Measurements from ENCODE around the gene SCN2B.
A peak's percentile ranks its signal among the peaks of the same experiment; 100 is the strongest.

Gene SCN2B

DNA sequence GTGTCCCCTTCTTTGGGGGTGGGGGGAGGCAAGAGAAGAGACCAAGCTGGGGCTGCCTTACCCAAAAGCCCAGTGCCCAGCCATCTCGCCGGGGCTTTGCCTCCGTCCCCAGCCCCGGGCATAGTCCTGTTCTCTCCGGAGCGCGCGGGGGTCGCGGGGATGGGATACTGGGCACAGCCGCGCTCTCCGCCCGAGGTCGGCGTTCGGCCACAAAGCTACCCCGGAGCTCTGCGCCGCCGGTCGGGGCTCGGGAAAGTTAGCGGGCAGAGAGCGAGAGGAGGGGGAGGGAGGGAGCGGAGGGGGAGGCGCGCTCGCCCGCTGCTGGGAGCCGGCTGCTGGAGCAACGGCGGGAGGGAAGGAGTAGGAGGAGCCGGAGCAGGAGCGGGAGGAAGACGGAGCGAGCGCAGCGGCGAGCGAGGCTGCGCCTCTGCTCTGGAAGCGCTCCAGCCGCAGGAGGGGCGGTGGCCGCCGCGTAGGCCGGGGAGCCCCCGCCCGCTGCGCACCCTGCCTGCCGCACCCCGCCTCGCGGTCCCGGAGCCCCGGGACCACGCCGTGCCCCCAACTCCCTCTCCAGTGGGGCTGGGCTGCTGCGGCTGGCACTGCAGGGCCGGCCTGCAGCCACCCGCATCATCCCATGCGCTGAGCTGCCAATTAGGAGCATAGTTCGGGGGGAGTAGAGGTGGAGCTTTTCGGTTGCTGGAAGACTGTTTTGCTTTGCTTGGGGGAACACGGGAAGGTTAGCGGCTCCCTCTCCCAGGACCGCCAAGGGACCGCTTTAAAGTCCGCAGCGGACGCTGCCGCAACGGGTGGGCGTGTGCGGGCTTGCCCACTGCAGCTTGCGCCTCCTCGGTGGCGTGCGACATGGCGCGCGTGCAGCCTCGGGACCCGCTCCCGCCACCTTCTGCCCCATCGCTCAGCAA, 23.6 kb downstream of the SCN2B start, which contains the start of gene SCN4B:
SCN4B (minus strand) TSS at position 272 of the 920 bp plus-strand sequence; CDS start at position 122, 150 bp downstream.
- DNase-seq (ENCODE audit: low spot score), result peak; percentile 75

DNA sequence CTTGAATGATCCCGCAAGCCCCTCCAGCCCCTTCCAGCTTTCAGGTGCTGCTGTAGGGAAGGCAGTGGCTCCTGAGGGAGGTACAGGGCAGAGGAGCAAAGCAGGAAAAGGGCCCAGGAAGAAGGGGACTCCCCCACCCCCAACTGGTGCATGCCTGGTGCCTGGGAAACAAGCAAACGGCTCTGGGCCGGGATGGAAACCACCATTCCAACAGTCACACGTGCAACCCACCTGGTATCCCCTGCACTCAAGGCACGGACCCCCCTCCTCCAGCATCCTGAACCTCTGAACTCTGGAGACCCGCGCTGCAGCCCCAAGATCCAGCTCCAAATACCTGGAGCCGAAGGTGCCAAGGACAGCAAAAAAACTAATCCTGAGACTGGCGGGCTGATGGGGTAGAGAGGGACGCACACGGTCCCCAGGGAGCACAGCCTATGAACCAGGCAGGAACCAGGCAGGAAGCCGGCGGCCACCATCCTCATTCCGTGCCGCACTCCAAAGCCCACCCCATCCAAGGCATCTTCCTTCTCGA, 24.4 kb downstream of the SCN2B start:
- no peak for DNase-seq (ENCODE audit: low spot score)

DNA sequence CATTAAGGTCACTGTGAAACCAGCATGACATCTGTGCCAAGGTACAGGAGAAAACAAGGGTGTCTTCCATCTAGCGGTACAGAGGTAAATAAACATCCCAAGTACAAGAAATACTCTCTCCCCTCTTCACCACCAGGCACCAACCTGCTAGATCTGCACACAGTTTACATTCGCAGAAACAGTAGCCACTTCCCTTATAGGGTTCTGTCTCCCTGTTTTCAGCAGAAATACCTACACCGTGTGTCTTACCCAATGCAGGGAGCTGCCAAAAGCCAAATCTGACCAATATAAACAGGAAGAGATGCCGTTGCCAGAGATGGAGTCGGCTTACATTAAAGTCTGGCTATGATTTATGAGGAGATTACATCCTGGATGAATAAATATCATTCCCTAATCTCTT, 25.0 kb downstream of the SCN2B start:
- no peak for DNase-seq (ENCODE audit: low spot score)

DNA sequence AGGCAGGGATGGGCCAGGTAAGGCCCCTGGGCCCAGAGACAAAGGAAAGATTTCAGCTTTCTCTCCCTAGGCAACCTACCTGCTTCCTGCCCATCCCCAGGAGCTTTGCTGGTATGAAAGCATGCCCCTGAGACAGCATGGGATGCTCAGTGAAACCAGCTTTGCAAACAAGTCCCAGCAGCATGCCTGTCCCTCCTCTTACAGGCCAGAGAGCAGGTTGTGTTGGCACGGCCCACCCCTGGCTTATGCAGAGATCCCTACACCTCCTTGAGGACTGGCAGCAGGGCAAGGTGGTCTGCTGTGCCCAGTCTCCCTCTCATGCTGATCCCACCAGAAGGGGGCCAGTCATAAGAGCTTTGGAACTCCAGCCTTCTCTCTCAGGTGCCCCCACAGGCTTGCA, 26.9 kb downstream of the SCN2B start:
- no peak for DNase-seq (ENCODE audit: low spot score)

DNA sequence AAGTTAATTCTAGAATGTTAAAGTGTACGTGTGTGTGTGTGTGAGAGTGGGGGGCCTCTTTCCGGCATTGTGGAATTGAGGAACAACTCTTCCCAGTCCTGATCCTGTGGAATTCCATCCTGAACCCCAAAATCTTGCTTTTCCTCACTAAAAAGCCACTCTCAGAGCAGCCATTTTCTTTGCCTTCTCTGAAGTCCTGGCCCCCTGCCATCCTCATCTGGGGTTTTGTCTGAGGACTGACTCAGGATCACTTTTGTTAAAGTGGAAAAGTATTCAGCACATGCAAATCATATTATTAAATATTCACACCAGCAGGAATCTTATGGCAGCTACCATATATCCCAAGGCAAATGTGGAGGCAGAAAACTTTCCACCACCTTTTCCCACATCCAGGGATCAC, 27.6 kb downstream of the SCN2B start:
- no peak for DNase-seq (ENCODE audit: low spot score)

DNA sequence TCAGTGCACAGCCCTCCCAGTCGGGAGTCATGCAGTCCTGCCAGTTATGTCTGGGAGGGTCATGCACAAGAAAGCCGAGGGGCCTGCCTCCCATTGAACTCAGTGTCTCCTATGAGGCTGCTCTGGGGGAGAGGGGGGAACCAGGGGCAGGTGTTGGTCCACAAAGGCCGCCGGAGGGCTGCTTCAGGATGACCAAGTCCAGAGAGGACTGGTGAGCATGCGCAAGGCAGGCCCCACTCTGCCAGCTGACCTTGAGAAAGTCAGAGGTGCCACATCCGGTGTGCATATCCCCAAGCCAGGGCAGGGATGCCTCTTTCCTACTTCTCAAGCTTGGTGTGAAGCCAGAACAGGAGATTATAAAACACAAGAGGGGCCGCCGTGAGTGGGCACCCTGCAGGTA, 28.2 kb downstream of the SCN2B start:
- DNase-seq (ENCODE audit: low spot score), result no peak

DNA sequence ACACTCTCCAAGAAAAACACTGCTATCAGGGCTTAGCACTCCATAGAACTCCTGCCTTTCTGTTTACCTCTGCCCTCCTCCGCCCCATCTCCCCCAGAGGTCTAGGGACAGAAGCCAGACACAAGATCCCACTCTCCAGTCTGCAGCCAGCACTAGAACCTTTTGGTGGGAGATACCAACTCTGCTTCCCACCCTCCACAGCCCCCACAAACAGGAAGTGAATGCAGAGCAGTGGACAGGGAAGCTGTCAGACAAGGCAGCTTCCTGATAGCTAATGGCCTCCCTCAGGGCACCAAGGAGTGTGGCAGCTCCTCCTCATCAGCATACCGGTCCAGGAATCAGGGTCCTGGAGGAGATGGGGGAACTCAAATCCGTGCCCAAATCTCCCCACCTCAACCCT, 28.9 kb downstream of the SCN2B start:
- DNase-seq (ENCODE audit: low spot score), result no peak

DNA sequence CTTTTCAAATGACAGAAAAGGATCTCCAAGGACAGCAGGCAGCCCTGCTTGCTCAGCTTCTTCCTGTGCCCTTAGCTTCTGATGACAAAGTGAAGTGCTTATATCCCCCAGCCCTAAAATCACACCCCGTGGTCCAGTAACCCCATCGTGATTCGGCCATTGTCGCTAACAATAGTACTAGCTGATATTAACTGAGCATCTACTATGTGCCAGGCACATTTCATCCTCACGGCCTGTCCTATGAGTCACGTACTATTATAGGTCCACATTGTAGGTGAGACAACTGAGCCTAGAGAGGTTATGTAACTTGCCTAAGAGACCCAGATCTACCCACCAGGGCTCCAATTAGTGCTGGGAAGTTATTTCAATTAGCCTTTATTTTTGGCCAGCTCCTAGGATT, 29.9 kb downstream of the SCN2B start:
- DNase-seq (ENCODE audit: low spot score), result no peak

DNA sequence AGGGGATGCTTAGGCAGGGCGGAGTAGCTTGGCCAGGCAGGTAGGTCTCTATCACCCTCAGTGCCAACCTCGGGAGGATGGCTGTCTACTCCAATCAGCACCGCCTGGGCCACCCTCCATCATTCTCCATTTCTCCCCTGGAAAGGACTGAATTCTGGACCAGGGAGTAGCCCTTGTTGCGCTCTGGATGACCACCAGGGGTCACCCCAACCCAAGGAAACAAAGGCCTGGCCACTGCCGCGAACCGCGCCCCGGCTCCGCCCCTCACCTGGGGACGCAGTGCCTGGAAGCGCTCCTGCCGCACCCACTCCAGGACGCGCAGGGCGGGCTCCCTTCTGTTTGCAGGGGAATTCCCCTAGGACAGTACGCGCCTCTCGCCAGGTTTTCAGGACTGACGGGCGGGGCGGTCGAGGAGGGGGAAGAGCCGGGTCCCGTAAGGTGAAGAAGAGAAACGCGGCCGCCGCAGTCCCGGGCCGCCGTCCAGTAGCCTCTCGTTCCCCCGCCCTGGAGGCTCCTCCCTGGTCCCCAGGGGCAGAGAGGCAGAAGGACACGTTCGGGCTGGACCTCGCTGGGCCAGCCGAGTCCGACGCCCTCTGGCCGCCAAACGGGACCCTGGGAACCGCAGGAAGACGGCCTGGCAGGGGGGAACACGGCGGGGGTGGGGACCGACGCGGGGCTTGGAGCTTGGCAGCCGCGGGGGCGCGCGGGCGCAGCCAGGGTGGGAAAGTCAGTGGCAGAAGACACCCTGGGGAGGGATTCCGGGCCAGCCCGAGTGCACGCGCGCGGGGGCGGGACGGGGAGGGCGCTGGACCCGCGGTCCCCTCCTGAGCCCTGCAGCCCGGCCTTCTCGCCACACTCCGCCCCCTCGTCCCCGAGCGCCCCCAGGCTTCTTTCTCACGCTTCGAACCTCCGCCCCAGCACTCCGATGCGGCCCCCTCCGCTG, 30.9 kb downstream of the SCN2B start:
- DNase-seq (ENCODE audit: low spot score), result peak; percentile 96

DNA sequence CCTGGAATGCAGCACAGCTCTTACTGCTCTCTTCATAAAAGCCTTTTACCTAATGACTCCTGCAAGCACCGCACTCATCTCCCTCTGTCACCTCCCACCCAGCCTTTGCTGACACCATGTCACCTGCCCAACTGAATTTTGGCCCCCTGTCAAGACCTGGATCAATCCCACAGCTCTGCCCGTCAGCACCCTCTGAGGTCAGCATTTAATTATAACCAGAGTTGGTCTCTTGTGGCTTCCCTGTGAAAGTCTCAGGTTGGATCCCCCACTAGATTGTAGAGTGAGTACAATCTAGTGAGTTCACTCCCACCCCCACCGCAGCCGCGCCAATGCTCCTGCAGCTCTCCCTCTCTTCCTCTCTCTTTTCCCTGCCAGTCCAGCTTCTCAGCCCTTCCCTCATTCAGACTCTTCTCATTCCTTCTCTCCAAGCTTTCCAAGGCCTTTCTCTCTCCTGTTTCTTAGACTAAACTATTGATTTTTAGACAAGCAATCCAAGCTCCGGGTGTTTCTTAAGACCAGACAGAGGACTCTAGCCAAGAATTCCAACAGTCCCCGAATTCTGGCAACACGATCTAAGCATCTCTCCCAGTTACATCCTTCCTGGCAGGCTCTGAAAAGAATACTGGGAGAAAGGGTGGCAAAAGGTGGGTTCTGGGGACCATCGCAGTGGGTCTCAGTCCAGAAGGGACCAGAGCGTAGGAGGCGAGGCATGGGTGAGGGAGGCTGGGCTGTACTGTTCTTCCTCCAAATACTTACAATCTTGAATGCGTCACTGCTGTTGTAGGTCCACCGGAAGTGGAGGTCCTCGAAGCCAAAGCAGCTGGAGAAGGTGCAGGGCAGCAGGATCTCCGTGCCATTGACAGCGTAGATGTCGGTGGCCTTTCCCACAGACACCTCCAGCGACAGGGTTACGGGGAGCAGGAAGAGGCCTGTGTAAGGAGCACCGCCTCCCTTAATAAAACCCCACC, 31.9 kb downstream of the SCN2B start:
- DNase-seq (ENCODE audit: low spot score), result no peak

DNA sequence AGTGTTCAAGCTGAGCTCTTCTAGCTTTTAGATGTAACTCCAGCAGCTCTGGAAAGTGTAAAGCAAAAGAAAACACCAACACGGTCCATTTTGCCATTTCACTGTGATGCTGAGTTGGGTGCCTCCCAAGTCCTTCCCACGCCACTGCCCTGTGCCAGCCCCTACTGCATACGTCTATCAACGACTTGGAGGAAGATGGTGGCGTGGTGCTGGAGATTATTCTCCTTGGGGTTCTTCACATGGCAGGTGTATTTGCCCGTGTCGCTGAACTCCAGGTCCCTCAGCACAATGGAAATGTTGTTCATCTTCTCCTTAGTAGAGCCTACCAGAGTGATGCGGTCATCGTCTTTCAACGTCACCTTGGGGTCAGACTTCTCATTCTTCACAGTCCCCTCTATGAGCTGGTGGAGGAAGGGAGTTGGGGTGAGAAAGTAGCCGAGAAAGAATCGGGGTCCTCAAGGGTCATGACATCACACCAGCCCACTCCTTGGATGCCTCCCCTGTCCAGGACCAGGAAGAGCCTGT, 32.7 kb downstream of the SCN2B start:
- DNase-seq (ENCODE audit: low spot score), result no peak

DNA sequence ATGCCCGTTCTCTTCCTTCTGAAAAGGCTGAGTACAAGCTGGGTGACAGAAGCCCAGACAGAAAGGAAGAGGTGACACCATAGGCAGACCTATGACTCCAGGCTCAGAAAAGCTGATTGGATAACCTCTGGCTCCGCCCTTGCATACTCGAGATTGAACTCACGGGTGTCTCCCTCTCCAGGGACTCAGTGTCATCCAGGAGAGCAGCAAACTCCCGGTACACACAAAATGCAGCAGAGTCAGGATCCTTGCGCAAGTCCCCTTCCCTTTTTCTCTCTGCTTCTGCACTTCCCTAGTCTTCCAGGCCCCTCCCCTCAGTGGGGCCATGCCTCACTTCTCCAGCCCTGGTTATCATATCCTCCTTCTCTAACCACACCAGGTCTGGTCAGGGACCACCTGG, 33.6 kb downstream of the SCN2B start:
- DNase-seq (ENCODE audit: low spot score), result no peak

DNA sequence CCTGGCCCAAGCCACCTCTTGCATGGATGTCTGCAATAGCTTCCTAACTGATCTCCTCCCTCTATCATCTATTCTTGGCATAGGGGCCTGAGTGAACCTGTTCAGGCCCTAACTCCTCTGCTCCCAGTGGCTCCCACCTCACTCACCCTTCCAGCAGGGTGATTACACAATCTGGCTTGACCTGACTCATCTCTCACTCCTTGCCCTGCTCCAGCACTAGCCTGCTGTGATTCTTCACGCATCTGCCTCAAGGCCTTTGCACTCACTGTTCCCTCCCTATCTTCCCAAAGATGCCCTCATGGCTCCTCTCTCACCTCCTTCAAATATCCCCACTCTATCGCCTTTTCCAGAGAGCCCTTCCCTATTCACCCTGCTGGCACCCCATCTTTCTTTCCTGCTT, 34.4 kb downstream of the SCN2B start:
- no peak for DNase-seq (ENCODE audit: low spot score)

DNA sequence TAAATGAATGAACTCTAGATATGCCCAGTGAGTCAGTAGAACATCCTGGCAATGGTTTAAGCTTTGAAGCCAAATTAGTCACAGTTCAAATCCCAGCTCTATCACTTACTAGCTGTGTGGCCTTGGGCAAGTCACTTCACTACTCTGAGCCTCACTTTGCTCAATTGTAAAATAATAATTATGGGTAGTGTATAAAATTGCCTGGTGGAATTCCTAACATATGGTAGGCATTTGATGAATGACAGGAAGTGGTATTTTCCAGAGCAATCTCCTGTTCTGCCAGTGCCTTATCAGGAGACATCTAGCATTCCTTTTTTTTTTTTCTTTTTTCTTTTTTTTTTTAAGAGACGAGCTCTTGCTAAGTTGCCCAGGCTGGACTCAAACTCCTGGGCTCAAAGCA, 36.9 kb downstream of the SCN2B start:
- no peak for DNase-seq (ENCODE audit: low spot score)

DNA sequence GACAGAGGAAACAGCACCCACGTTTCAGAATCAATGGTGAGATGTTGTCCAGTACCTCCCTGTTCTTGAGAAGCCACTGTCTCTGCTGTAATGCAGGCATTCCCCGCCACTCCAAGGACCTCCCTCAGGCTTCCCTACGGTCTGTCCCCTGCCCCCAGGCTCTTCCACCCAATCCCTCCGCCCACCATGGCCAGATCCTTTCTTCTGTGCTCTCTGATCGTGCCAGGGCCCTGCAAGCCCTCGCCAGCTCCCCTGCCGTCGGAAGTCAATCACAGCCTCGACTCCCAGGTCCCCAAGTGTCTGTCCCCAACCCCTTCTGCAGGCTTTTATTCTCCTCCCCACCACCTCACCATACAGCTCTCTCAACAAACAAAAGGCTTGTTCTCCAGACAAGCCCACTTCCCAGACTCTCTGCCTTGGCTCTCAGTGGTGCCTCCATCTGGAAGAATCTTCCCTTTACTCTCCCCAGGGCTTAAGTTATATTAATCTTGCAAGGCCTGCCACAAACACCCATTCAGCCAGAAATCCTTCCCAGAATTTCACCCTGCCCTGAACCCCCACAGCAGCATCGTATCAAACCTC, 37.5 kb downstream of the SCN2B start:
- no peak for DNase-seq (ENCODE audit: low spot score)

DNA sequence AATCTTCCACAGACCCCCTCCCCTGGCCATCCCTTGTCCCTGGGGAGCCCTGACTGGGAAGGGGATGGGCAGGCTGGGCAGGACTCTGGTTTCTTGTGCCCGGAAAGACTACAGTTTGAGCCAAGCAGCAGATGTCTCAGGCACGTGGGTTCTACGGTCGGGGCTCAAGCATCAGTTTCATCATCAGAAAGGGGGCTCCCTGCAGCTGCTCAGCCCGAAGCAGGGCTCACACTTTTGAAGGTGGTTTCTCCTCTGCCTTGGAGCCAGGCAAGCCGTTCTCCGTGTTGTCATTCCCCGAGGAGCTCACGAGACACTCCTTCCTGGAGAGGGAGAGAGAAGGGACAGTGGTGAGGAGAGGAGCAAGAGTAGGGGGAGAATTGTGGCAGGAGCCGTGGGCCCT, 39.6 kb downstream of the SCN2B start:
- no peak for DNase-seq (ENCODE audit: low spot score)

DNA sequence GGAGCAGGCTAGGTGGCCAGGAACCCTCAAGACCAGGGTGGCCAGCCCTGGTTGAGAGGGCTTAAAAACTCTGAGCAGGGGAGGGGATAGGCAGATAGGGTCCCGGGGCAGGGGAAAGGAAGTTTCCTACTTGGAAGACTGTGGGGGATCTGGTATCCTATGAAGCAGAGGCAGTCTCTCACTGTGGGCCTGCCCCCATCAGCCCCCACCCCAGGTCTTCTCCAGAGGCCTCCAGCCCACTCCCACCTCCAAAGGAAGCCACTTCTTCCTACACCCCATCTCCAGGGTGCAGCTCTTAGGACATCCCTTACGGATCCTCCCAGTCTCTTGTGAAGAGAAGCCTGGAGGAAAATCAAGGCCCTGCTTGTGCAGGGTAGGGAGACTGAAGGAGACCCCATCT, 40.1 kb downstream of the SCN2B start:
- no peak for DNase-seq (ENCODE audit: low spot score)

DNA sequence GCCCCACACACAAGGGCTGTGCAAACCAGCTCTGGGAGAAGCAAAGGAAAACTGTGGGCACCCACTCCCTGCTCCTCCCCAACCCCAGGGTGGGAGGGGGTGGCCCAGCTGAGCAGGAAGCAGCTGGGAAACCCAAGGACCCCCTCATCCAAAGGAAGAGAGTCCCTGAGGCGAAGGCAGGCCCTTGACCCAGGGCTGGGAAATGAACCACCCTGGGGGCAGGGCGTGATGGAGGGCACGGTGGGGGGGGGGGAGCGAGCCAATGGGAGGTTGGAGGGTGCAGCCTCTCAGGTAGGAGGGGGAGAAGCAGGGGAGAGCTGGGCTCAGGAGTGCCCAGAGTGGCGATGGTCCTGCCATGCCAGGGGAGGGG, 40.7 kb downstream of the SCN2B start:
- DNase-seq (ENCODE audit: low spot score), result no peak

DNA sequence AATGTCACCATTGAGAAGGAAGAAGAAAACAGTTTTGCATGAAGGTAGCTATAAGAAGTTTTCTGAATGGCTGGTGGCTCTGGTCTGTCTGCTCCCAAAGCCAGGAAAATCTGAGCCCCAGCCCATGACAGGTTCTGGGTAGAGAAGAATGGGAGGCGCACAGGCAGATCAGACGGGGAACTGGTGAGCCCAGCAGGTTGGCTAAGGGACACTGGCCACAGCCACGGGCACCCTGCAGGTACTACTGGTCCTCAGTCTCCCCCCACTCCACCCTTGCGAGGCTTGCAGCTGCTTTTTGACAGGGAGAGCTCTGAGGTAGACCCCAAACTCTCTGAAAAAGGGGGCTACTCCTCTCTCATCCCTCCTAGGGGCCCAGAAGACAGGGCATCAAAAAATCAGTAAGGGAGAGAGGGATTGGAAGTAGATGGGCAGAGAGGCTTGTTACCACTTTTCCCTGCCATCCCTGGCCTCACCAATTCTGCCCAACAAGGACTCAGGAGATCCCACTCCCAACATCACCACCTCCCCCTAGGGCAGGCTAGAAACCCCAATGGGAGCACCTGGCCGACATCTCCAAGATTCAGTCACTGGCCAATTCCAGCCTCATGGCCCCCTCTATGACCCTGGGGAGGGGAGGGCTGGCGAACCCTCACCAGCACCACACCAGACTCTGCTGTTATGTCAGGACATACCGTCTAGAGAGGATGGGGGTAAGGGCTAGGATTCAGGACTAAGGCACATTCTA, 41.2 kb downstream of the SCN2B start:
- DNase-seq (ENCODE audit: low spot score), result no peak

DNA sequence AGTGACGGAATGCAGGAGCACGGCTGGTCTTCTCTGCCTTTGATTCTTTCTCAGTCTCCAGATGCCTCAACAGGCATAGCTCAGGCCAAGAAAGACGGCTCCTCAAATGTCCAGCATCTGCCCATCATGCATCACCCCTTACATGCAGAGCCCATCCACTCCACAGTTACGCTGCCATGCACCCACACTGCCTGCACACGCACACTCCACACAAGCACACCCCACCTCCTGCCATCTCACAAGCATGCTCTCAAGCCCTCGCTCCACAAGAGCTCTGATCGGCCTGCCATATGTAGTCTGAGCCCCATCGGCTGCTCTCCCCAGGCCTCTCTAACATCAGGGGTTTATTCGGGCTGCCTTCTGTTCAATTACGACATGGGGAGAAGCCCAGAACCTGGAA, 42.6 kb downstream of the SCN2B start:
- DNase-seq (ENCODE audit: low spot score), result no peak

Data from HuH-7.5 (cell line).